ENCODE measurements around the gene ASS1. TPM values are rescaled to one million over a fixed set of nuclear protein-coding genes. Genes with fewer than 3 reads are reported as not detected.

ASS1 gene
- total and polyA plus RNA-seq, 12 donors: 27.4 to 147 (median 53.3) TPM

DNA sequence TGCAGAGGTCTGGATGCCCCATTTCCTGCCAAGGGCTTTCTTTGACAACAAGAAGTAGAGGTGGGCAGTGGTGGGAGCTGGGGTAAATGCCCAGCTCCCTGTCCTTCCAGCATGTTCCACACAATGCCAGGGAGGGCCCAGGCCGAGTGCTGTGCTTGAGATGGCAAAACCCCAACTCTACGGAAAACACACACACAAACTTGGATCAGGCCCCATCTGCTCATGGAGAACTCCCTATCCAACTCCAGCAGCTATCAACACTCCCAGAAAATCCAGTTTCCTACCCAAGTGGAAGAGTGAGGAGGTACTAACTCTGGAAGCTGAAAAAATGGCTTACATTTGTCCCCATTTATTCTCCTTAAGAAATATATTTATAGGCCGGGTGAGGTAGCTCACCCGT, 73.5 kb downstream of the ASS1 start:
- no peak overlapping the region for H3K4me3 ChIP-seq
- ATAC-seq: no peak
- no peaks in the 10 kb centered on the region for H3K4me1 ChIP-seq

DNA sequence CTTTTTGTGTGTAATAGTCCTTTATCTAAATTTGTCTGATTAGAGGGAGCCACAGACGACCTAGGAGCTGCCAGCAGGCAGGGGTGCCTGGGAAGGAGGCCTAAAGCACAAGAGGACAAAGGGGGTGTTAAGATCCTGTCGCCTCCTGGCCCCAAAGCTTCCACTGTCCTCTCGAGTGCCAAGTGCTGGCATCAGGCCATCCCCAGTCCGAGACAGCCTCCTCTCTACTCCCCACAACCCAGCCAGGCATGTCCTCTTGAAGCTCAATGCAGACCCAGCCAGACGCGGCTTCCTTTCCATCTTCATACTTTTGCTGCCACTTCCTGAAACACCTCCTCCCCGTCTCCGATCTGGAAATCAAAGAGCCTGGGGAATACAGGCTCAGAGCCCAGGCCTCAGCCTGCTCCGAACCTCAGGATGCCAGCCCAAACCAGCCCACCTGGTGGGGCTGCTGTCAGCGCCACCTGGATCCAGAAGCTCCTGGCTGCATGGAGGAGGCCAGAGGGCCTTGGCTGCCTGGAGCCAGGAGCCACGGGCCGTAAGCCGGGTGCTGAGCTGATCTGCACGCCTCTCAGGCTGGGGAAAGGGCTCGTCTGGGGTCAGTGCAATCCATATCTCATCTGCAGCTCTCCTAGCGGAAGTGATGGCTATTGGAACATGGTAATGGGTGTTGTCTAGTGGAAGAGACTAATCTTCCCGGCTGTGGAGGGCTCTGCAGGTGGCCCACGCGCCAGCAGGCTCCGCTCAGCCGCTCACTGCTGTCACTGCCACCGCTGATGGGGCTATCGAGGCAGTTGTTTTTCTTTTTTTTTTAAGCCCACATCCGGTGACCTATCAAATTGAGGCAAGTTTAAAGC, 74.4 kb downstream of the ASS1 start:
- ATAC-seq (peak in 1 of 8 donors; percentile 27), DNase-seq (no peak)
- H3K4me1 ChIP-seq: no peaks in the 10 kb centered on the region
- WGBS, 2 donors: 66 to 71% methylated on average over 24 of the region's 24 CpGs
- H3K27me3 ChIP-seq: peaks cover 0 to 16% (median 5%) of the 10 kb centered on the region in 7 donors
- H3K36me3 ChIP-seq: no peaks in the 10 kb centered on the region
- H3K4me3 ChIP-seq: no peak overlapping the region
- H3K9me3 ChIP-seq: no peaks in the 10 kb centered on the region
- H3K27ac ChIP-seq: no peak overlapping the region
- TF ChIP-seq, protein P1, sequence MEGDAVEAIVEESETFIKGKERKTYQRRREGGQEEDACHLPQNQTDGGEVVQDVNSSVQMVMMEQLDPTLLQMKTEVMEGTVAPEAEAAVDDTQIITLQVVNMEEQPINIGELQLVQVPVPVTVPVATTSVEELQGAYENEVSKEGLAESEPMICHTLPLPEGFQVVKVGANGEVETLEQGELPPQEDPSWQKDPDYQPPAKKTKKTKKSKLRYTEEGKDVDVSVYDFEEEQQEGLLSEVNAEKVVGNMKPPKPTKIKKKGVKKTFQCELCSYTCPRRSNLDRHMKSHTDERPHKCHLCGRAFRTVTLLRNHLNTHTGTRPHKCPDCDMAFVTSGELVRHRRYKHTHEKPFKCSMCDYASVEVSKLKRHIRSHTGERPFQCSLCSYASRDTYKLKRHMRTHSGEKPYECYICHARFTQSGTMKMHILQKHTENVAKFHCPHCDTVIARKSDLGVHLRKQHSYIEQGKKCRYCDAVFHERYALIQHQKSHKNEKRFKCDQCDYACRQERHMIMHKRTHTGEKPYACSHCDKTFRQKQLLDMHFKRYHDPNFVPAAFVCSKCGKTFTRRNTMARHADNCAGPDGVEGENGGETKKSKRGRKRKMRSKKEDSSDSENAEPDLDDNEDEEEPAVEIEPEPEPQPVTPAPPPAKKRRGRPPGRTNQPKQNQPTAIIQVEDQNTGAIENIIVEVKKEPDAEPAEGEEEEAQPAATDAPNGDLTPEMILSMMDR (IDR thresholded peaks at IDR 0.05): no peak
- intact Hi-C loops (cut with DNase I): no loop called here

More for the DNA sequence above, 73.5 kb downstream of the ASS1 start:
- Histone ChIP-seq H3K36me3 (no peaks in the 10 kb centered on the region), H3K27me3 (peaks cover 0 to 7% (median 0%) of the 10 kb centered on the region in 7 donors), H3K27ac (no peak overlapping the region), H3K9me3 (no peaks in the 10 kb centered on the region)
- WGBS, 2 donors: 79 to 82% methylated on average over 4 of the region's 4 CpGs
- intact Hi-C loops (cut with DNase I): no loop called here
- no peak for DNase-seq
- TF ChIP-seq, protein P1 (IDR thresholded peaks at IDR 0.05): no peak

DNA sequence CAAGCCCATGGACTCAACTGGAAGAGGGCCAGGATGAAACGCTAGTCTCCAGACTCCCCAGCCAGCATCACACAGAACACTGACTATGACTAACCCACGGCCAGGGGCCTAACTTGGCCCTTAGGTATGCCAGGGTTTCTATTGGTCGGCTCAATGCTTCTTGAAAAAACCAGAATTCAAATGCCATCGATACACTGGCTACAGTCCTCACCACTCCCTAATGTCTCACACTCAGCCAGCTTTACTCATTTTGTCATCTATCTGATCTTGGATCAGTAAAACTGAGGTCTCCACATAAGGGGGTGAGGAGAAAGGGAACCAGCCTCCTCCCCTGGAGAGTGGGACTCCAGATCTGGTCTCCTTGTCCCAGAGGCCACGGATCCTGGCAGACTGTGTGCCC, 75.2 kb downstream of the ASS1 start:
- Histone ChIP-seq H3K4me3 (no peak overlapping the region), H3K27ac (no peak overlapping the region), H3K9me3 (no peaks in the 10 kb centered on the region), H3K4me1 (no peaks in the 10 kb centered on the region), H3K36me3 (no peaks in the 10 kb centered on the region), H3K27me3 (peaks cover 0 to 20% (median 10%) of the 10 kb centered on the region in 7 donors)
- intact Hi-C loops (cut with DNase I): no loop called here
- TF ChIP-seq, protein P1 (IDR thresholded peaks at IDR 0.05): no peak
- ATAC-seq: peak in 1 of 8 donors; percentile 20
- no peak for DNase-seq
- WGBS, 2 donors: 89 to 92% methylated on average over 5 of the region's 5 CpGs

DNA sequence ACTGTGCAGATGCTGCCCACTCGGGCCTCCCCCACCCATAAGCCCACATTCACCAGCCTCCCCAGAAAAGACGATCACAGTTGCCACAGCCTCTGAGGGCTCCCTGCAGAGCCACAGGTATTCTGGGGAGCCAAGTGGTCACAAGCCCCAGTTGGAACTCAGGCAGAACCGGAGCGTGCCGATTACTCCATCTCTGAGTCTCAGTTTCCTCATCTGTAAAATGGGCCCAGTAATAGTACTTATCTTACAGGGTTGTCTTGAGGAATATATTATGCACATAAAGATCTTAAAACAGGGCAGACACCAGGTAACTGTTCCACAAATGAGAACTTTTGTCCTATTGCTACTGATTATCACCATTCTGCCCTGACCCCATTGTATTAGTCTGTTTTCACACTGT, 77.0 kb downstream of the ASS1 start:
- no peaks in the 10 kb centered on the region for H3K9me3 ChIP-seq
- no peak for DNase-seq
- WGBS, 2 donors: 85 to 90% methylated on average over 5 of the region's 5 CpGs
- H3K4me3 ChIP-seq: no peak overlapping the region
- TF ChIP-seq, protein P1 (IDR thresholded peaks at IDR 0.05): no peak
- ATAC-seq: no peak
- intact Hi-C loops (cut with DNase I): no loop called here
- peaks cover 0 to 25% (median 12%) of the 10 kb centered on the region in 7 donors for H3K27me3 ChIP-seq
- no peaks in the 10 kb centered on the region for H3K4me1 ChIP-seq
- no peaks in the 10 kb centered on the region for H3K36me3 ChIP-seq
- no peak overlapping the region for H3K27ac ChIP-seq
